Measurements from ENCODE around the gene HOXA7.
A peak's percentile ranks its signal among the peaks of the same experiment; 100 is the strongest.

DNA sequence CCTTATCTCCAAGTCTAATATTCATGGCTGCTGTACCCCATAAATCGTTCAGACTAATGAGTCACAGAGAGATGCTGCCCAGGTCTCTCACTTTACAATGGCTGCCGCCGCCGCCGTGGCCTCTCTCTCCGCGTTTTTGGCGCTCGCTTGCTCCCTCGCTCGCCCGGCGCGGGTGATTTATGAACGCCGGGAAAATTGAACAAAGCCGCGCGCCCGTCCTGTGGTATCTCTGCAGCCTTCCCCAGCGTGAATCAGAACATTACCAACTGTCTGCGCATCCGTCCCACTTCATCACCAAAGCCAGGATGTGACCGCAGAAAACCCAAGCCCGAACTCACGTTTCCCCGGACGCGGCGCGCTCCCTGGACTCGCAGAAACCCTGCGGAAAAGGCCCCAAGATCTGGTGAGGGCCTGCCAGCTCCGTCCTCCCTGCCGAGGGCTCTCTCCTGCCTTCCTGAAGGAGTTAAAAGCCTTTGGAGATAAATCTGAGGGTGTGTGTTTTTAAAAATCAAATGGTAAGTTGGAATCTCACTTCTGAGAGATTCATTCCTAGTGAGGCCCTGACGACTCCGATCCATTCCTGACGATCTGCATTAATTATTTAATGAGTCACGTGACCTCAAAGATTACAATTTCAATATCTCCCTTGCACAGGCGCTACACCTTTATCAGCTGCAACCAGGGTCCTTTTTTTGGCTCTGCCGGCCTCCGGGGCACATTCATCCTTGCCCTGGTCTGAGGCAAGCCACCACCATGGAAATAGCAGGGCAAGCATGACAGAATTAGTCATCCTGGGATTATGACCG lies 32.2 kb downstream of the HOXA7 start:
- TF ChIP-seq, protein P1, sequence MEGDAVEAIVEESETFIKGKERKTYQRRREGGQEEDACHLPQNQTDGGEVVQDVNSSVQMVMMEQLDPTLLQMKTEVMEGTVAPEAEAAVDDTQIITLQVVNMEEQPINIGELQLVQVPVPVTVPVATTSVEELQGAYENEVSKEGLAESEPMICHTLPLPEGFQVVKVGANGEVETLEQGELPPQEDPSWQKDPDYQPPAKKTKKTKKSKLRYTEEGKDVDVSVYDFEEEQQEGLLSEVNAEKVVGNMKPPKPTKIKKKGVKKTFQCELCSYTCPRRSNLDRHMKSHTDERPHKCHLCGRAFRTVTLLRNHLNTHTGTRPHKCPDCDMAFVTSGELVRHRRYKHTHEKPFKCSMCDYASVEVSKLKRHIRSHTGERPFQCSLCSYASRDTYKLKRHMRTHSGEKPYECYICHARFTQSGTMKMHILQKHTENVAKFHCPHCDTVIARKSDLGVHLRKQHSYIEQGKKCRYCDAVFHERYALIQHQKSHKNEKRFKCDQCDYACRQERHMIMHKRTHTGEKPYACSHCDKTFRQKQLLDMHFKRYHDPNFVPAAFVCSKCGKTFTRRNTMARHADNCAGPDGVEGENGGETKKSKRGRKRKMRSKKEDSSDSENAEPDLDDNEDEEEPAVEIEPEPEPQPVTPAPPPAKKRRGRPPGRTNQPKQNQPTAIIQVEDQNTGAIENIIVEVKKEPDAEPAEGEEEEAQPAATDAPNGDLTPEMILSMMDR (IDR thresholded peaks at IDR 0.05), result no peak
- TF ChIP-seq POLR2AphosphoS5 (IDR thresholded peaks at IDR 0.05) (peak in 2 of 3 donors; percentile 30 to 40), POLR2A (IDR thresholded peaks at IDR 0.05) (no peak), EP300 (IDR thresholded peaks at IDR 0.05; ENCODE audit: low read depth) (no peak)
